ENCODE data around the gene OTUB1. TPM values are rescaled to one million over a fixed set of nuclear protein-coding genes. Genes with fewer than 3 reads are reported as not detected.

The OTUB1 gene
- total and polyA plus RNA-seq, 2 donors (not counting 1 experiment from before 2014, with no cell fraction given), result 78.2 to 119 TPM

- POLR2A ChIA-PET, result interaction anchor here (0.7 kb wide), 1 partner anchor 17 kb away, joined by 5 read pairs; no protein-coding TSS in a partner anchor
- Histone ChIP-seq H3K4me1 (ENCODE audit: control insufficient read depth in 2 of 2, insufficient read depth in 2 of 2, low read length in 2 of 2) (peaks cover 15 to 41% of the 10 kb centered on the region in 2 donors), H3K4me3 (ENCODE audit: control extremely low read depth in 1 of 5, extremely low read depth in 1 of 5, insufficient read depth in 1 of 5, low read depth in 2 of 5, low read length in 4 of 5) (no peak overlapping the region), H3K27me3 (replicated peaks in 1 of 4; ENCODE audit: control extremely low read depth in 1 of 4, control insufficient read depth in 3 of 4, insufficient read depth in 4 of 4, low read length in 3 of 4) (no peaks in the 10 kb centered on the region), H3K9ac (ENCODE audit: low read length) (no peak overlapping the region), H3K79me2 (ENCODE audit: control insufficient read depth, insufficient read depth, low read length) (peaks cover 33% of the 10 kb centered on the region), H2AFZ (ENCODE audit: insufficient read depth, low read depth, low read length, poor library complexity, severe bottlenecking) (no peak overlapping the region), H3K4me2 (replicated peaks; ENCODE audit: low read depth, low read length, poor library complexity, severe bottlenecking) (no peak overlapping the region), H3K36me3 (replicated peaks in 1 of 2; ENCODE audit: control extremely low read depth in 1 of 2, control insufficient read depth in 1 of 2, extremely low read depth in 1 of 2, insufficient read depth in 2 of 2, low read length in 1 of 2) (peaks cover 0 to 6% of the 10 kb centered on the region in 2 experiments), H4K20me1 (ENCODE audit: control insufficient read depth, insufficient read depth, low read length, poor library complexity, severe bottlenecking) (no peaks in the 10 kb centered on the region), H3K9me3 (ENCODE audit: control extremely low read depth in 1 of 3, control insufficient read depth in 2 of 3, insufficient read depth in 1 of 3, low read length in 2 of 3) (no peaks in the 10 kb centered on the region), H3K27ac (ENCODE audit: low read length in 2 of 2) (no peak overlapping the region)
- DNase-seq, result no peak
- Mint-ChIP-seq H3K4me1 (peaks cover 42% of the 10 kb centered on the region), H3K27ac (no peak overlapping the region), H3K27me3 (no peaks in the 10 kb centered on the region), H3K4me3 (no peak overlapping the region), H3K9me3 (ENCODE audit: insufficient read depth) (no peaks in the 10 kb centered on the region)
- intact Hi-C loops (cut with micrococcal nuclease), result loop anchor here (10.0 kb wide), 1 partner anchor 94 kb away; no protein-coding TSS in a partner anchor
- 92% methylated on average over 5 of the region's 10 CpGs for WGBS (ENCODE audit: insufficient coverage)
- TF ChIP-seq EZH2 (IDR thresholded peaks at IDR 0.05; ENCODE audit: borderline replicate concordance, insufficient read depth, low read depth, low read length, poor library complexity, severe bottlenecking), result no peak
- TF ChIP-seq, protein P1, sequence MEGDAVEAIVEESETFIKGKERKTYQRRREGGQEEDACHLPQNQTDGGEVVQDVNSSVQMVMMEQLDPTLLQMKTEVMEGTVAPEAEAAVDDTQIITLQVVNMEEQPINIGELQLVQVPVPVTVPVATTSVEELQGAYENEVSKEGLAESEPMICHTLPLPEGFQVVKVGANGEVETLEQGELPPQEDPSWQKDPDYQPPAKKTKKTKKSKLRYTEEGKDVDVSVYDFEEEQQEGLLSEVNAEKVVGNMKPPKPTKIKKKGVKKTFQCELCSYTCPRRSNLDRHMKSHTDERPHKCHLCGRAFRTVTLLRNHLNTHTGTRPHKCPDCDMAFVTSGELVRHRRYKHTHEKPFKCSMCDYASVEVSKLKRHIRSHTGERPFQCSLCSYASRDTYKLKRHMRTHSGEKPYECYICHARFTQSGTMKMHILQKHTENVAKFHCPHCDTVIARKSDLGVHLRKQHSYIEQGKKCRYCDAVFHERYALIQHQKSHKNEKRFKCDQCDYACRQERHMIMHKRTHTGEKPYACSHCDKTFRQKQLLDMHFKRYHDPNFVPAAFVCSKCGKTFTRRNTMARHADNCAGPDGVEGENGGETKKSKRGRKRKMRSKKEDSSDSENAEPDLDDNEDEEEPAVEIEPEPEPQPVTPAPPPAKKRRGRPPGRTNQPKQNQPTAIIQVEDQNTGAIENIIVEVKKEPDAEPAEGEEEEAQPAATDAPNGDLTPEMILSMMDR (IDR thresholded peaks at IDR 0.05), result no peak
- CTCF ChIA-PET, result interaction anchor here (0.5 kb wide), 1 partner anchor 197 kb away, joined by 3 read pairs; no protein-coding TSS in a partner anchor
- no peak for ATAC-seq (ENCODE audit: low read depth)
Observed at GRCh38 chr11:63978551-63979239, 7.5 kb upstream of the OTUB1 start.

DNA sequence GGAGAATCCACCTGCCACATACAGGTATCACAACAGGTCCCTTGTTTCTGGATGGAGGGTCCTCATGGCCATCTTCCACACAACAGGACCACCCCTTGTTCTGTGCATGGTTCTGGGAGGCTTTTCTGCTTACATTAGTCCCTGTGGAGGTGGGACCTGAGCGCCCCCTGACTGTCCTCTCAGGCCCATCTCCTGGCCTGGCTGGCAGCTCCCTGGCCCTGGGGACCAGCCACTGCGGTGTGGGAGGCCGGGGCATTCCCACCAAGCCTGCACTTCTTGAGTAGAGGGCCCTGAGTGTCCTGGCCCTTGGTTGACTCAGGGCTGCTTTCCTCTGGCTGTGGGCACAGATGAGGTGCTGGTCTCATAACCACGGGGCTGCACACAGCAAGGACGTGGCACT is 6.8 kb upstream of the OTUB1 start:
- Histone ChIP-seq H3K9ac (ENCODE audit: low read length) (no peak overlapping the region), H3K9me3 (ENCODE audit: control extremely low read depth in 1 of 3, control insufficient read depth in 2 of 3, insufficient read depth in 1 of 3, low read length in 2 of 3) (no peaks in the 10 kb centered on the region), H3K4me1 (ENCODE audit: control insufficient read depth in 2 of 2, insufficient read depth in 2 of 2, low read length in 2 of 2) (peaks cover 15 to 36% of the 10 kb centered on the region in 2 donors), H2AFZ (ENCODE audit: insufficient read depth, low read depth, low read length, poor library complexity, severe bottlenecking) (no peak overlapping the region), H3K4me3 (ENCODE audit: control extremely low read depth in 1 of 5, extremely low read depth in 1 of 5, insufficient read depth in 1 of 5, low read depth in 2 of 5, low read length in 4 of 5) (no peak overlapping the region), H3K4me2 (replicated peaks; ENCODE audit: low read depth, low read length, poor library complexity, severe bottlenecking) (no peak overlapping the region), H4K20me1 (ENCODE audit: control insufficient read depth, insufficient read depth, low read length, poor library complexity, severe bottlenecking) (no peaks in the 10 kb centered on the region), H3K36me3 (replicated peaks in 1 of 2; ENCODE audit: control extremely low read depth in 1 of 2, control insufficient read depth in 1 of 2, extremely low read depth in 1 of 2, insufficient read depth in 2 of 2, low read length in 1 of 2) (peaks cover 0 to 6% of the 10 kb centered on the region in 2 experiments), H3K27me3 (replicated peaks in 1 of 4; ENCODE audit: control extremely low read depth in 1 of 4, control insufficient read depth in 3 of 4, insufficient read depth in 4 of 4, low read length in 3 of 4) (no peaks in the 10 kb centered on the region), H3K27ac (ENCODE audit: low read length in 2 of 2) (no peak overlapping the region), H3K79me2 (ENCODE audit: control insufficient read depth, insufficient read depth, low read length) (peaks cover 29% of the 10 kb centered on the region)
- no peak for DNase-seq
- Mint-ChIP-seq H3K9me3 (ENCODE audit: insufficient read depth) (no peaks in the 10 kb centered on the region), H3K4me3 (no peak overlapping the region), H3K4me1 (peaks cover 36% of the 10 kb centered on the region), H3K27ac (no peak overlapping the region), H3K27me3 (no peaks in the 10 kb centered on the region)
- CTCF ChIA-PET, result no interaction called here
- WGBS (ENCODE audit: insufficient coverage), result 91% methylated on average over 4 of the region's 5 CpGs
- TF ChIP-seq, protein P1 (IDR thresholded peaks at IDR 0.05), result no peak
- TF ChIP-seq EZH2 (IDR thresholded peaks at IDR 0.05; ENCODE audit: borderline replicate concordance, insufficient read depth, low read depth, low read length, poor library complexity, severe bottlenecking), result no peak
- intact Hi-C loops (cut with micrococcal nuclease), result loop anchor here (10.0 kb wide), 1 partner anchor 95 kb away; no protein-coding TSS in a partner anchor
- POLR2A ChIA-PET, result no interaction called here
- ATAC-seq (ENCODE audit: low read depth), result no peak
